B cell (primary cell): Measurements from ENCODE around the gene SH3RF3. TPM values are rescaled to one million over a fixed set of nuclear protein-coding genes. Genes with fewer than 3 reads are reported as not detected.

Experiments
- ATAC-seq: fragments of 200-7000 bp; cut with Tn5 transposase; one replicate; pipeline ENCODE4 v1.10.0; 2021; ENCODE audit warnings: low read depth, mild to moderate bottlenecking, moderate number of reproducible peaks, moderate library complexity
- CTCF ChIA-PET: fragments of 350-600 bp; sonication (Branson Sonifier 250); formaldehyde crosslinking; loops from one replicate; lab custom pipeline; 2021; ENCODE audit warnings: antibody characterized with exemption, inconsistent platforms; lab: Charles Lee
- POLR2A ChIA-PET: fragments of 350-600 bp; sonication (Branson Sonifier 250); formaldehyde crosslinking; loops from one replicate; lab custom pipeline; 2021; ENCODE audit warnings: antibody characterized with exemption; lab: Charles Lee
- DNase-seq: peaks from one replicate; pipeline ENCODE4 v3.0.0; 2013
- H2AFZ ChIP-seq: 2 replicates; pipeline ENCODE4 v1.6.1; 2012; ENCODE audit warnings: mild to moderate bottlenecking, low read depth, low read length; ENCODE audit not compliant: insufficient read depth, poor library complexity, severe bottlenecking
- H3K27ac ChIP-seq, 2 donors: 1 replicate in 1 of 2; 2 replicates in 1 of 2; pipeline ENCODE4 v1.5.1; 2012 to 2013; ENCODE audit warnings: low read length in 2 of 2, mild to moderate bottlenecking in 2 of 2, moderate library complexity in 1 of 2
- H3K27me3 ChIP-seq, 4 experiments: fragments of 200-600 bp in 1 of 4; sonication (generic) in 1 of 4; replicated peaks in 1 of 4; 1 replicate in 2 of 4; 2 replicates in 2 of 4; pipeline versions ENCODE4 v1.6.1 to v1.7.0; 2013 to 2016; ENCODE audit warnings: low read length in 3 of 4, mild to moderate bottlenecking in 2 of 4, mixed read lengths in 1 of 4, moderate library complexity in 1 of 4; ENCODE audit not compliant: insufficient read depth in 4 of 4, control insufficient read depth in 3 of 4; ENCODE audit errors: control extremely low read depth in 1 of 4
- H3K36me3 ChIP-seq, 2 experiments: replicated peaks in 1 of 2; 1 replicate in 1 of 2; 2 replicates in 1 of 2; pipeline versions ENCODE4 v1.6.1 to v1.7.1; 2013; ENCODE audit warnings: low read length in 1 of 2; ENCODE audit not compliant: insufficient read depth in 2 of 2, control insufficient read depth in 1 of 2; ENCODE audit errors: control extremely low read depth in 1 of 2, extremely low read depth in 1 of 2
- H3K4me1 ChIP-seq, 2 donors: fragments of 200-600 bp in 1 of 2; sonication (generic) in 1 of 2; 1 replicate in 1 of 2; 2 replicates in 1 of 2; pipeline versions ENCODE4 v1.5.1 to v1.6.1; 2013 to 2017; ENCODE audit warnings: low read length in 2 of 2; ENCODE audit not compliant: control insufficient read depth in 2 of 2, insufficient read depth in 2 of 2
- H3K4me2 ChIP-seq: replicated peaks from 2 replicates; pipeline ENCODE3; 2012; ENCODE audit warnings: mild to moderate bottlenecking, low read depth, low read length; ENCODE audit not compliant: poor library complexity, severe bottlenecking
- H3K4me3 ChIP-seq, 5 experiments: fragments of 200-600 bp in 1 of 5; sonication (generic) in 1 of 5; 1 replicate in 3 of 5; 2 replicates in 2 of 5; pipeline versions ENCODE4 v1.5.1 to v1.7.0; 2011 to 2016; ENCODE audit warnings: low read length in 4 of 5, mild to moderate bottlenecking in 4 of 5, low read depth in 2 of 5, control low read depth in 1 of 5, moderate library complexity in 1 of 5; ENCODE audit not compliant: insufficient read depth in 1 of 5; ENCODE audit errors: control extremely low read depth in 1 of 5, extremely low read depth in 1 of 5
- H3K79me2 ChIP-seq: fragments of 200-600 bp; sonication (generic); one replicate; pipeline ENCODE4 v1.6.0; 2016; ENCODE audit warnings: low read length; ENCODE audit not compliant: control insufficient read depth, insufficient read depth
- H3K9ac ChIP-seq: fragments of 200-600 bp; sonication (generic); 2 replicates; pipeline ENCODE4 v1.6.1; 2017; ENCODE audit warnings: mild to moderate bottlenecking, low read length, moderate library complexity
- H3K9me3 ChIP-seq, 3 donors: one replicate each; pipeline versions ENCODE4 v1.6.1 to v1.7.1; 2013; ENCODE audit warnings: low read length in 2 of 3; ENCODE audit not compliant: control insufficient read depth in 2 of 3, insufficient read depth in 1 of 3; ENCODE audit errors: control extremely low read depth in 1 of 3
- H4K20me1 ChIP-seq: 2 replicates; pipeline ENCODE4 v1.6.0; 2012; ENCODE audit warnings: mild to moderate bottlenecking, low read length; ENCODE audit not compliant: insufficient read depth, control insufficient read depth, poor library complexity, severe bottlenecking
- H3K27ac Mint-ChIP-seq: one replicate; pipeline ENCODE4 v1.8.0; 2021; ENCODE audit warnings: mixed read lengths
- H3K27me3 Mint-ChIP-seq: one replicate; pipeline ENCODE4 v1.8.0; 2021; ENCODE audit warnings: mixed read lengths
- H3K4me1 Mint-ChIP-seq: one replicate; pipeline ENCODE4 v1.8.0; 2021; ENCODE audit warnings: mixed read lengths
- H3K4me3 Mint-ChIP-seq: one replicate; pipeline ENCODE4 v1.8.0; 2021; ENCODE audit warnings: mixed read lengths
- H3K9me3 Mint-ChIP-seq: one replicate; pipeline ENCODE4 v1.8.0; 2022; ENCODE audit warnings: mixed read lengths; ENCODE audit not compliant: insufficient read depth
- CTCF ChIP-seq: fragments of 200-600 bp; IDR thresholded peaks from one replicate; pipeline ENCODE4 v1.8.0; 2022; ENCODE audit warnings: antibody characterized with exemption, mild to moderate bottlenecking
- EZH2 ChIP-seq: IDR thresholded peaks from 2 replicates; pipeline ENCODE4 v1.6.1; 2012; ENCODE audit warnings: borderline replicate concordance, low read depth, mild to moderate bottlenecking, moderate library complexity, low read length; ENCODE audit not compliant: insufficient read depth, poor library complexity, severe bottlenecking
- WGBS: methylation state at CpG from one replicate; pipeline ENCODE4 v1.1.5; 2013; ENCODE audit warnings: missing lambda C conversion rate; ENCODE audit not compliant: insufficient coverage; 5-methylcytosine and 5-hydroxymethylcytosine counted together
- intact Hi-C: fragments of 100-400 bp; cut with micrococcal nuclease; formaldehyde crosslinking; loops from one replicate; pipeline ENCODE4 v1.10.0; 2022
- polyA plus RNA-seq: library from polyadenylated mRNA; depleted of rRNA; stranded (reverse); fragments of >200 nt; gene quantifications from 2 replicates; pipeline ENCODE4 v1.2.3, GENCODE V29; 2012
- total RNA-seq, 2 donors: library from RNA; stranded (reverse); fragments of 120-200 nt in 1 of 2; gene quantifications; 1 replicate in 1 of 2; 2 replicates in 1 of 2; pipeline versions ENCODE4 v1.2.3 to v1.2.4, GENCODE V29; 2013 to 2022

The SH3RF3 gene
- total and polyA plus RNA-seq, 2 donors (not counting 1 experiment from before 2014, with no cell fraction given), result 0.07 to 1.2 TPM

GRCh38 chr2:109324861-109325260, 195.9 kb downstream of the SH3RF3 start:
- Mint-ChIP-seq H3K4me1 (peaks cover 5% of the 10 kb centered on the region), H3K27ac (no peak overlapping the region), H3K27me3 (peaks cover 3% of the 10 kb centered on the region), H3K4me3 (no peak overlapping the region), H3K9me3 (no peaks in the 10 kb centered on the region)
- POLR2A ChIA-PET, result no interaction called here
- ATAC-seq (no peak), DNase-seq (no peak)
- TF ChIP-seq EZH2 (no peak), CTCF (no peak)
- no peak overlapping the region for H3K4me2 ChIP-seq
- WGBS, result 100% methylated on average over 1 of the region's 6 CpGs
- CTCF ChIA-PET, result no interaction called here
- intact Hi-C loops, result no loop called here
- peaks cover 0 to 5% of the 10 kb centered on the region in 2 donors for H3K4me1 ChIP-seq
- H3K79me2 ChIP-seq, result no peaks in the 10 kb centered on the region
- no peak overlapping the region for H3K27ac ChIP-seq
- no peak overlapping the region for H3K4me3 ChIP-seq
- H2AFZ ChIP-seq, result no peak overlapping the region
- H3K9ac ChIP-seq, result no peak overlapping the region
- no peaks in the 10 kb centered on the region for H3K36me3 ChIP-seq
- no peaks in the 10 kb centered on the region for H3K27me3 ChIP-seq
- no peaks in the 10 kb centered on the region for H4K20me1 ChIP-seq
- H3K9me3 ChIP-seq, result no peaks in the 10 kb centered on the region

GRCh38 chr2:109325570-109325969, 196.6 kb downstream of the SH3RF3 start:
- H3K79me2 ChIP-seq, result no peaks in the 10 kb centered on the region
- TF ChIP-seq EZH2 (no peak), CTCF (no peak)
- no peak overlapping the region for H3K4me3 Mint-ChIP-seq
- peaks cover 1% of the 10 kb centered on the region for H3K4me1 Mint-ChIP-seq
- no peak overlapping the region for H3K4me2 ChIP-seq
- POLR2A ChIA-PET, result no interaction called here
- H2AFZ ChIP-seq, result no peak overlapping the region
- H3K27me3 ChIP-seq, result no peaks in the 10 kb centered on the region
- no peak for DNase-seq
- WGBS, result no CpG with 5 or more reads among the region's 4 CpGs
- H3K27ac ChIP-seq, result no peak overlapping the region
- no peaks in the 10 kb centered on the region for H3K4me1 ChIP-seq
- no peaks in the 10 kb centered on the region for H3K9me3 Mint-ChIP-seq
- intact Hi-C loops, result no loop called here
- no peak overlapping the region for H3K9ac ChIP-seq
- no peak overlapping the region for H3K27ac Mint-ChIP-seq
- H4K20me1 ChIP-seq, result no peaks in the 10 kb centered on the region
- no peaks in the 10 kb centered on the region for H3K36me3 ChIP-seq
- ATAC-seq, result no peak
- no peaks in the 10 kb centered on the region for H3K9me3 ChIP-seq
- CTCF ChIA-PET, result no interaction called here
- H3K27me3 Mint-ChIP-seq, result peaks cover under 1% of the 10 kb centered on the region
- no peak overlapping the region for H3K4me3 ChIP-seq
